Activated CD4-positive, alpha-beta T cell treated with anti-CD3 and anti-CD28 coated beads, Interleukin-2, amount 50 U/mL, for 48 hours (primary cell): ENCODE data around the gene GTF2H2.
"Not testable (repeated sequence)": the region's sequence is repeated elsewhere in the genome, so short reads cannot be mapped to it uniquely, and the experiment has no call there.

Source experiments
- DNase-seq, 2 experiments: peaks; one replicate each; pipeline ENCODE4 v3.0.0-alpha.2; 2020

GTF2H2 gene

DNA sequence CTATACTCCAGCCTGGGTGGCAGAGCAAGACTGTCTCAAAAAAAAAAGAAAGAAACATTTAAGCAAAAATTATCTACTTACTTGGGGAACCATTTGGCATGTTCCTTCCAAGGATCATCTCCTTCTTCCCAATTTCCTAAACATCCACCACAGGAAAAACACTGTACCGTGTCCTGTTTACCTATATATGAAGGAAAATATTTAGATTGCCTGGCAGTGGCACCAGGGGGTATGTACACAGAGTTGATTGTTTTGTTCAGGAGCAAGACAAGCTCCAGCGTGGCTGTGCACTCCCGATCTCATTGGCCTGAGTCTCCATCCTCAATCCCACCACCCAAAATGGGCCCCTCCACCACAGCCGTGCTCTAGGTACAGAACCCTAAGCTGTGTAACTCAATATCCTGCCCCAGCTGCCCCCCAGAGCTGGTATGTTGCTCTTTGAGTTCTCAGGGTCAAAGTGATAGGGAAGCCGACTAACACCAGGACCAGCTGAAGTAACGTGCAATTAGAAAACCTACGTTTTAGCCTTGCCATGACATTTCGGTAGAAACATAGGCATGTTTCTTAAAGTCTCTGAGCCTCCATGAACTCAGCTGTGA, 56.2 kb downstream of the GTF2H2 start:
- DNase-seq, result no peak

DNA sequence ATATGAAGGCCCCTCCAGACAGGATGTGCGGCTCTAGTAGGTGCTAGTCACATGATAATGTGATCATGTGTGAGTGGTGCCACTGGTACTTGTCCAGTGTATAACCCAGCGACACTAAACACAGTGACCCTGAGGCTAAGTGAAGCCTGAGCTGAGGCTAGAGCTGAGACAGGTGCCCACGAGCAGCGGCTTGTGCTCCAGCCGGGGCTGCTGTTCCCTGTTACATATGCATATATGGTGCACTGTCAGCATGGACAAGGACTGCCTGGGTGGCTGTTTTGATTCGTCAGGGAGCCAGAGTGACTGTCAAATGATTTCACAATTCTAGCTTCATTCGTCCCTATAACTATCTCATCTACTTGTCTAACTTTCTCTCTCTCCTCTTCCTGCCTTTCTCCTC, 60.5 kb downstream of the GTF2H2 start:
- DNase-seq, result not testable (repeated sequence)
